WTC11 (cell line): ENCODE measurements around the gene ABLIM2.

Experiments
- JUN ChIP-seq: sonication (generic); formaldehyde crosslinking; IDR thresholded peaks from 2 replicates; pipeline ENCODE4 v1.8.0; 2023; ENCODE audit warnings: mild to moderate bottlenecking, missing genetic modification reagents
- SMAD3 ChIP-seq: sonication (generic); formaldehyde crosslinking; IDR thresholded peaks from 2 replicates; pipeline ENCODE4 v1.8.0; 2022; ENCODE audit warnings: missing genetic modification reagents, mild to moderate bottlenecking, borderline replicate concordance
- SP1 ChIP-seq: sonication (generic); formaldehyde crosslinking; conservative IDR thresholded peaks from 2 replicates; pipeline ENCODE4 v1.8.1; 2022; ENCODE audit warnings: missing genetic modification reagents
- ZNF423 ChIP-seq: fragments of 250-450 bp; sonication (Bioruptor Pico); IDR thresholded peaks from 2 replicates; pipeline ENCODE4 v2.1.2; 2022; ENCODE audit warnings: mild to moderate bottlenecking, moderate library complexity
- TF ChIP-seq, protein P1 (sequence below): fragments of 200-600 bp; IDR thresholded peaks from 2 replicates; pipeline ENCODE4 v1.8.0; 2022; ENCODE audit warnings: antibody characterized with exemption
- TF ChIP-seq, protein P2 (sequence below): sonication (generic); formaldehyde crosslinking; IDR thresholded peaks from 2 replicates; pipeline ENCODE4 v1.8.1; 2022; ENCODE audit warnings: missing genetic modification reagents, borderline replicate concordance
- TF ChIP-seq, protein P3 (sequence below): sonication (generic); formaldehyde crosslinking; IDR thresholded peaks from 2 replicates; pipeline ENCODE4 v1.8.0; 2022; ENCODE audit warnings: mild to moderate bottlenecking, missing genetic modification reagents
- TF ChIP-seq, protein P4 (sequence below): sonication (generic); formaldehyde crosslinking; IDR thresholded peaks from 2 replicates; pipeline ENCODE4 v1.8.0; 2023; ENCODE audit warnings: mild to moderate bottlenecking, missing genetic modification reagents

DNA sequence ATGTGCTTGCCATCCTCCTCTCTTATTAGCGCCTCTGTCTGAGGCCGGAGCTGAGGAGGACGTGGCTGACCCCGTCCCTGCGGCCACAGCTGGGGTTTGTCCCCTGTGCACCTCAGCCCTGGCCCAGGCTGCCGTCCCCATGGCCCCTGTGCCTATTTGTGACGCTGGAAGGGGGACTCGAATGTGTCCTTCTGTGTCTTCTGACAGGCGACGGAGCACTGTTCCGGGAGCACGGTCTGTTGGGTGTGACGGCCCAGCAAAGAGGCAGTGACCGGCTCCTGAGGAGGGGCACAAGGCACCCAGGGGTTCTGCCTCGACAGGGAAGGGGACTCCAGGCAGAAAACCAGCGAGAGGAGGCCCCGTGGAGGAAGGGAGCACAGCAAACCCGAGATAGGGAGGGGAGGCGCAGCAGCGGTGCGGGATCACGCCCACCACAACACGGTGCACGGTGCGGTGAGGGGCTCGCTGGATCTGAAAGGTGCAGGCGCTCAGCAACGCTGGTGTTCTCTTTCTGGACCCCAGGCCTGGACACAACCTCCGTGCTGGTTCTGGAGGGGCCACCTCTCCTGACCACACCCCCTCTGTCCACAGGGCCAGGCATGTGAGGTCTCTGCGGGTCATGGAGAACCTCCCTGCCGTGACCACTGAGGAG lies 46.1 kb upstream of the ABLIM2 start:
- TF ChIP-seq, protein P1, sequence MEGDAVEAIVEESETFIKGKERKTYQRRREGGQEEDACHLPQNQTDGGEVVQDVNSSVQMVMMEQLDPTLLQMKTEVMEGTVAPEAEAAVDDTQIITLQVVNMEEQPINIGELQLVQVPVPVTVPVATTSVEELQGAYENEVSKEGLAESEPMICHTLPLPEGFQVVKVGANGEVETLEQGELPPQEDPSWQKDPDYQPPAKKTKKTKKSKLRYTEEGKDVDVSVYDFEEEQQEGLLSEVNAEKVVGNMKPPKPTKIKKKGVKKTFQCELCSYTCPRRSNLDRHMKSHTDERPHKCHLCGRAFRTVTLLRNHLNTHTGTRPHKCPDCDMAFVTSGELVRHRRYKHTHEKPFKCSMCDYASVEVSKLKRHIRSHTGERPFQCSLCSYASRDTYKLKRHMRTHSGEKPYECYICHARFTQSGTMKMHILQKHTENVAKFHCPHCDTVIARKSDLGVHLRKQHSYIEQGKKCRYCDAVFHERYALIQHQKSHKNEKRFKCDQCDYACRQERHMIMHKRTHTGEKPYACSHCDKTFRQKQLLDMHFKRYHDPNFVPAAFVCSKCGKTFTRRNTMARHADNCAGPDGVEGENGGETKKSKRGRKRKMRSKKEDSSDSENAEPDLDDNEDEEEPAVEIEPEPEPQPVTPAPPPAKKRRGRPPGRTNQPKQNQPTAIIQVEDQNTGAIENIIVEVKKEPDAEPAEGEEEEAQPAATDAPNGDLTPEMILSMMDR = no peak
- TF ChIP-seq, protein P2, sequence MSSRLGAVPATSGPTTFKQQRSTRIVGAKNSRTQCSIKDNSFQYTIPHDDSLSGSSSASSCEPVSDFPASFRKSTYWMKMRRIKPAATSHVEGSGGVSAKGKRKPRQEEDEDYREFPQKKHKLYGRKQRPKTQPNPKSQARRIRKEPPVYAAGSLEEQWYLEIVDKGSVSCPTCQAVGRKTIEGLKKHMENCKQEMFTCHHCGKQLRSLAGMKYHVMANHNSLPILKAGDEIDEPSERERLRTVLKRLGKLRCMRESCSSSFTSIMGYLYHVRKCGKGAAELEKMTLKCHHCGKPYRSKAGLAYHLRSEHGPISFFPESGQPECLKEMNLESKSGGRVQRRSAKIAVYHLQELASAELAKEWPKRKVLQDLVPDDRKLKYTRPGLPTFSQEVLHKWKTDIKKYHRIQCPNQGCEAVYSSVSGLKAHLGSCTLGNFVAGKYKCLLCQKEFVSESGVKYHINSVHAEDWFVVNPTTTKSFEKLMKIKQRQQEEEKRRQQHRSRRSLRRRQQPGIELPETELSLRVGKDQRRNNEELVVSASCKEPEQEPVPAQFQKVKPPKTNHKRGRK (CRISPR knock-in tag) = no peak
- no peak for TF ChIP-seq SMAD3 (CRISPR knock-in tag)
- no peak for TF ChIP-seq ZNF423 (CRISPR knock-in tag)
- no peak for TF ChIP-seq JUN (CRISPR knock-in tag)
- TF ChIP-seq, protein P3, sequence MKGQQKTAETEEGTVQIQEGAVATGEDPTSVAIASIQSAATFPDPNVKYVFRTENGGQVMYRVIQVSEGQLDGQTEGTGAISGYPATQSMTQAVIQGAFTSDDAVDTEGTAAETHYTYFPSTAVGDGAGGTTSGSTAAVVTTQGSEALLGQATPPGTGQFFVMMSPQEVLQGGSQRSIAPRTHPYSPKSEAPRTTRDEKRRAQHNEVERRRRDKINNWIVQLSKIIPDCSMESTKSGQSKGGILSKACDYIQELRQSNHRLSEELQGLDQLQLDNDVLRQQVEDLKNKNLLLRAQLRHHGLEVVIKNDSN (CRISPR knock-in tag) = no peak
- TF ChIP-seq, protein P4, sequence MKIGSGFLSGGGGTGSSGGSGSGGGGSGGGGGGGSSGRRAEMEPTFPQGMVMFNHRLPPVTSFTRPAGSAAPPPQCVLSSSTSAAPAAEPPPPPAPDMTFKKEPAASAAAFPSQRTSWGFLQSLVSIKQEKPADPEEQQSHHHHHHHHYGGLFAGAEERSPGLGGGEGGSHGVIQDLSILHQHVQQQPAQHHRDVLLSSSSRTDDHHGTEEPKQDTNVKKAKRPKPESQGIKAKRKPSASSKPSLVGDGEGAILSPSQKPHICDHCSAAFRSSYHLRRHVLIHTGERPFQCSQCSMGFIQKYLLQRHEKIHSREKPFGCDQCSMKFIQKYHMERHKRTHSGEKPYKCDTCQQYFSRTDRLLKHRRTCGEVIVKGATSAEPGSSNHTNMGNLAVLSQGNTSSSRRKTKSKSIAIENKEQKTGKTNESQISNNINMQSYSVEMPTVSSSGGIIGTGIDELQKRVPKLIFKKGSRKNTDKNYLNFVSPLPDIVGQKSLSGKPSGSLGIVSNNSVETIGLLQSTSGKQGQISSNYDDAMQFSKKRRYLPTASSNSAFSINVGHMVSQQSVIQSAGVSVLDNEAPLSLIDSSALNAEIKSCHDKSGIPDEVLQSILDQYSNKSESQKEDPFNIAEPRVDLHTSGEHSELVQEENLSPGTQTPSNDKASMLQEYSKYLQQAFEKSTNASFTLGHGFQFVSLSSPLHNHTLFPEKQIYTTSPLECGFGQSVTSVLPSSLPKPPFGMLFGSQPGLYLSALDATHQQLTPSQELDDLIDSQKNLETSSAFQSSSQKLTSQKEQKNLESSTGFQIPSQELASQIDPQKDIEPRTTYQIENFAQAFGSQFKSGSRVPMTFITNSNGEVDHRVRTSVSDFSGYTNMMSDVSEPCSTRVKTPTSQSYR = no peak
- no peak for TF ChIP-seq SP1 (CRISPR knock-in tag)
